Keratinocyte (primary cell): ENCODE measurements around the gene NFKBIZ. TPM values are rescaled to one million over a fixed set of nuclear protein-coding genes. Genes with fewer than 3 reads are reported as not detected.
A peak's percentile ranks its signal among the peaks of the same experiment; 100 is the strongest.
"Not testable (repeated sequence)": the region's sequence is repeated elsewhere in the genome, so short reads cannot be mapped to it uniquely, and the experiment has no call there.

Experiments
- DNase-seq: peaks from one replicate; pipeline ENCODE4 v3.0.0-alpha.2; 2011; ENCODE audit warnings: low read depth, missing footprints, low spot score
- FAIRE-seq: peaks from 2 replicates; lab custom pipeline; 2011; peaks lifted over from hg19 to GRCh38; lab: Jason Lieb, UNC
- H2AFZ ChIP-seq: 2 replicates; pipeline ENCODE4 v1.6.0; 2012; ENCODE audit warnings: low read length, control low read depth, inconsistent platforms; ENCODE audit not compliant: control insufficient read depth
- H3K27ac ChIP-seq: 2 replicates; pipeline ENCODE4 v1.5.1; 2011; ENCODE audit warnings: low read length; ENCODE audit not compliant: control insufficient read depth, insufficient read depth
- H3K27me3 ChIP-seq: 3 replicates; pipeline ENCODE4 v1.6.0; 2011; ENCODE audit warnings: low read length; ENCODE audit not compliant: control insufficient read depth, insufficient read depth; ENCODE audit errors: extremely low read depth
- H3K36me3 ChIP-seq, 2 experiments: 2 replicates in 1 of 2; 3 replicates in 1 of 2; pipeline ENCODE4 v1.5.1; 2011; ENCODE audit warnings: low read length in 2 of 2, mild to moderate bottlenecking in 1 of 2; ENCODE audit not compliant: control insufficient read depth in 2 of 2, insufficient read depth in 2 of 2; ENCODE audit errors: extremely low read depth in 1 of 2
- H3K4me1 ChIP-seq: 3 replicates; pipeline ENCODE4 v1.5.1; 2011; ENCODE audit warnings: low read length; ENCODE audit not compliant: control insufficient read depth, insufficient read depth; ENCODE audit errors: extremely low read depth
- H3K4me2 ChIP-seq: 3 replicates; pipeline ENCODE4 v1.6.0; 2011; ENCODE audit warnings: low read depth, low read length; ENCODE audit not compliant: control insufficient read depth, insufficient read depth; ENCODE audit errors: extremely low read depth
- H3K4me3 ChIP-seq, 3 experiments: fragments of 200-600 bp in 1 of 3; sonication (generic) in 1 of 3; 2 replicates in 2 of 3; 3 replicates in 1 of 3; pipeline ENCODE4 v1.5.1; 2011 to 2016; ENCODE audit warnings: low read length in 3 of 3, mild to moderate bottlenecking in 3 of 3, control low read depth in 2 of 3, inconsistent platforms in 1 of 3, low read depth in 1 of 3, mixed read lengths in 1 of 3, mixed run types in 1 of 3, moderate library complexity in 1 of 3; ENCODE audit not compliant: control insufficient read depth in 2 of 3, insufficient read depth in 2 of 3; ENCODE audit errors: extremely low read depth in 1 of 3
- H3K79me2 ChIP-seq: 2 replicates; pipeline ENCODE4 v1.6.0; 2012; ENCODE audit warnings: low read length; ENCODE audit not compliant: control insufficient read depth, insufficient read depth
- H3K9ac ChIP-seq: 3 replicates; pipeline ENCODE4 v1.6.0; 2011; ENCODE audit warnings: low read length; ENCODE audit not compliant: control insufficient read depth, insufficient read depth; ENCODE audit errors: extremely low read depth
- H3K9me1 ChIP-seq: 3 replicates; pipeline ENCODE4 v1.6.0; 2011; ENCODE audit warnings: low read length; ENCODE audit not compliant: control insufficient read depth, insufficient read depth; ENCODE audit errors: extremely low read depth
- H3K9me3 ChIP-seq: 2 replicates; pipeline ENCODE4 v1.5.1; 2012; ENCODE audit warnings: low read depth, low read length; ENCODE audit not compliant: control insufficient read depth
- H4K20me1 ChIP-seq: 3 replicates; pipeline ENCODE4 v1.6.0; 2011; ENCODE audit warnings: low read length; ENCODE audit not compliant: control insufficient read depth, insufficient read depth; ENCODE audit errors: extremely low read depth
- EZH2 ChIP-seq: IDR thresholded peaks from one replicate; pipeline ENCODE4 v1.6.1; 2012; ENCODE audit warnings: inconsistent platforms, mild to moderate bottlenecking, low read length, moderate library complexity
- dilution Hi-C: fragments of 300-500 bp; cut with MboI; formaldehyde crosslinking; loops from one replicate; pipeline ENCODE4 v1.7.0; 2020; ENCODE audit warnings: low sequenced_read_pairs; ENCODE audit not compliant: extremely low pct_ligation_motif_present
- polyA plus RNA-seq, 5 experiments: library from polyadenylated mRNA; depleted of rRNA in 3 of 5; stranded (reverse) in 3 of 5; stranded (forward) in 1 of 5; unstranded in 1 of 5; fragments of >200 nt; gene quantifications; 1 replicate in 1 of 5; 2 replicates in 3 of 5; 3 replicates in 1 of 5; pipeline versions ENCODE4 v1.2.1 to v1.2.3, GENCODE V29; 2011 to 2012; ENCODE audit warnings: missing spikeins in 2 of 5, low read depth in 1 of 5, low replicate concordance in 1 of 5
- TF ChIP-seq, protein P1 (sequence below), 3 experiments: IDR thresholded peaks in 1 of 3; conservative IDR thresholded peaks in 1 of 3; optimal IDR thresholded peaks in 1 of 3; 2 replicates in 2 of 3; 3 replicates in 1 of 3; pipeline versions ENCODE3 to v1.5.1; 2011; ENCODE audit warnings: low read length in 3 of 3, mild to moderate bottlenecking in 3 of 3, moderate library complexity in 2 of 3, control low read depth in 1 of 3, inconsistent platforms in 1 of 3; ENCODE audit not compliant: insufficient read depth in 2 of 3; ENCODE audit errors: extremely low read depth in 1 of 3

NFKBIZ gene
- polyA plus RNA-seq, 1 donor (not counting 4 experiments of a cell fraction or from before 2014, with no cell fraction given), result 88.9 TPM

GRCh38 chr3:101884776-101885175 is 35.5 kb downstream of the NFKBIZ start:
- Histone ChIP-seq H3K27me3 (no peaks in the 10 kb centered on the region), H3K4me1 (peaks cover 25% of the 10 kb centered on the region), H3K9me1 (no peaks in the 10 kb centered on the region), H3K79me2 (no peaks in the 10 kb centered on the region), H3K4me3 (no peak overlapping the region), H2AFZ (no peak overlapping the region), H3K9ac (no peak overlapping the region), H4K20me1 (no peaks in the 10 kb centered on the region), H3K36me3 (no peaks in the 10 kb centered on the region), H3K27ac (peak overlapping the region; percentile 37), H3K4me2 (no peak overlapping the region), H3K9me3 (no peaks in the 10 kb centered on the region)
- TF ChIP-seq, protein P1, sequence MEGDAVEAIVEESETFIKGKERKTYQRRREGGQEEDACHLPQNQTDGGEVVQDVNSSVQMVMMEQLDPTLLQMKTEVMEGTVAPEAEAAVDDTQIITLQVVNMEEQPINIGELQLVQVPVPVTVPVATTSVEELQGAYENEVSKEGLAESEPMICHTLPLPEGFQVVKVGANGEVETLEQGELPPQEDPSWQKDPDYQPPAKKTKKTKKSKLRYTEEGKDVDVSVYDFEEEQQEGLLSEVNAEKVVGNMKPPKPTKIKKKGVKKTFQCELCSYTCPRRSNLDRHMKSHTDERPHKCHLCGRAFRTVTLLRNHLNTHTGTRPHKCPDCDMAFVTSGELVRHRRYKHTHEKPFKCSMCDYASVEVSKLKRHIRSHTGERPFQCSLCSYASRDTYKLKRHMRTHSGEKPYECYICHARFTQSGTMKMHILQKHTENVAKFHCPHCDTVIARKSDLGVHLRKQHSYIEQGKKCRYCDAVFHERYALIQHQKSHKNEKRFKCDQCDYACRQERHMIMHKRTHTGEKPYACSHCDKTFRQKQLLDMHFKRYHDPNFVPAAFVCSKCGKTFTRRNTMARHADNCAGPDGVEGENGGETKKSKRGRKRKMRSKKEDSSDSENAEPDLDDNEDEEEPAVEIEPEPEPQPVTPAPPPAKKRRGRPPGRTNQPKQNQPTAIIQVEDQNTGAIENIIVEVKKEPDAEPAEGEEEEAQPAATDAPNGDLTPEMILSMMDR (optimal IDR thresholded peaks at IDR 0.05 in 1 of 3, IDR thresholded peaks at IDR 0.05 in 1 of 3, conservative IDR thresholded peaks at IDR 0.05 in 1 of 3; ENCODE audit: extremely low read depth in 1 of 3, insufficient read depth in 2 of 3, low read length in 3 of 3), result no peak
- TF ChIP-seq EZH2, result no peak
- peak; percentile 81 for DNase-seq
- FAIRE-seq, result peak; percentile 91
- dilution Hi-C loops, result no loop called here

- DNase-seq, H3K27me3 ChIP-seq, H4K20me1 ChIP-seq, H3K9me1 ChIP-seq, H3K36me3 ChIP-seq, H3K27ac ChIP-seq, H3K9me3 ChIP-seq, H3K4me2 ChIP-seq, FAIRE-seq, dilution Hi-C loops, H2AFZ ChIP-seq, H3K79me2 ChIP-seq, H3K9ac ChIP-seq, H3K4me3 ChIP-seq: not testable (repeated sequence)
- peaks cover 25% of the 10 kb centered on the region for H3K4me1 ChIP-seq
Observed at GRCh38 chr3:101885584-101885983, 36.3 kb downstream of the NFKBIZ start.

GRCh38 chr3:101886626-101887025 is 37.3 kb downstream of the NFKBIZ start:
- Histone ChIP-seq H3K27me3 (no peaks in the 10 kb centered on the region), H3K9ac (no peak overlapping the region), H3K4me3 (no peak overlapping the region), H3K79me2 (no peaks in the 10 kb centered on the region), H3K9me3 (no peaks in the 10 kb centered on the region), H4K20me1 (no peaks in the 10 kb centered on the region), H3K27ac (peak overlapping the region; percentile 16), H3K4me1 (peaks cover 25% of the 10 kb centered on the region), H2AFZ (no peak overlapping the region), H3K9me1 (no peaks in the 10 kb centered on the region), H3K4me2 (no peak overlapping the region), H3K36me3 (no peaks in the 10 kb centered on the region)
- dilution Hi-C loops, result no loop called here
- FAIRE-seq, result peak; percentile 94
- DNase-seq, result peak; percentile 35
- no peak for TF ChIP-seq EZH2
- TF ChIP-seq, protein P1 (optimal IDR thresholded peaks at IDR 0.05 in 1 of 3, IDR thresholded peaks at IDR 0.05 in 1 of 3, conservative IDR thresholded peaks at IDR 0.05 in 1 of 3; ENCODE audit: extremely low read depth in 1 of 3, insufficient read depth in 2 of 3, low read length in 3 of 3), result peak in 1 of 3 experiments; percentile 19
